ENCODE data around the gene MARK4.
"Not testable (repeated sequence)": the region's sequence is repeated elsewhere in the genome, so short reads cannot be mapped to it uniquely, and the experiment has no call there.

MARK4 gene

GRCh38 chr19:45243144-45243732, 7.8 kb upstream of the MARK4 start:
- no peak for DNase-seq (ENCODE audit: low read depth in 2 of 2)

- DNase-seq (ENCODE audit: low read depth in 2 of 2) = no peak
Observed at GRCh38 chr19:45244133-45244794, 6.8 kb upstream of the MARK4 start.

GRCh38 chr19:45245334-45245787, 5.7 kb upstream of the MARK4 start, which contains the start of gene EXOC3L2:
EXOC3L2 (minus strand) TSS chr19:45245407; CDS start chr19:45239045, 6,362 bp downstream.
- DNase-seq (ENCODE audit: low read depth in 2 of 2) = no peak

- DNase-seq (ENCODE audit: low read depth in 2 of 2) = no peak
Observed at GRCh38 chr19:45245826-45246225, 5.2 kb upstream of the MARK4 start.

- no peak for DNase-seq (ENCODE audit: low read depth in 2 of 2)
Observed at GRCh38 chr19:45247136-45247535, 3.9 kb upstream of the MARK4 start.

GRCh38 chr19:45249261-45250033, 1.6 kb upstream of the MARK4 start:
- no peak for DNase-seq (ENCODE audit: low read depth in 2 of 2)

- DNase-seq (ENCODE audit: low read depth in 2 of 2) = no peak
Observed at GRCh38 chr19:45250216-45250831, 747 bp upstream of the MARK4 start.

- DNase-seq (ENCODE audit: low read depth in 2 of 2) = no peak
Observed at GRCh38 chr19:45251452-45252354, 632 bp downstream of the MARK4 start.

- DNase-seq (ENCODE audit: low read depth in 2 of 2) = no peak
Observed at GRCh38 chr19:45253396-45254027, 2.4 kb downstream of the MARK4 start.

- no peak for DNase-seq (ENCODE audit: low read depth in 2 of 2)
Observed at GRCh38 chr19:45254044-45254531, 3.0 kb downstream of the MARK4 start.

GRCh38 chr19:45255611-45256157, 4.6 kb downstream of the MARK4 start:
- DNase-seq (ENCODE audit: low read depth in 2 of 2) = no peak

GRCh38 chr19:45256836-45257235, 5.8 kb downstream of the MARK4 start:
- DNase-seq (ENCODE audit: low read depth in 2 of 2) = no peak

GRCh38 chr19:45258862-45259261, 7.8 kb downstream of the MARK4 start:
- DNase-seq (ENCODE audit: low read depth in 2 of 2) = no peak

GRCh38 chr19:45262570-45262969, 11.5 kb downstream of the MARK4 start:
- no peak for DNase-seq (ENCODE audit: low read depth in 2 of 2)

- DNase-seq (ENCODE audit: low read depth in 2 of 2) = no peak
Observed at GRCh38 chr19:45263013-45263412, 11.9 kb downstream of the MARK4 start.

- DNase-seq (ENCODE audit: low read depth in 2 of 2) = no peak
Observed at GRCh38 chr19:45264781-45265317, 13.8 kb downstream of the MARK4 start.

- no peak for DNase-seq (ENCODE audit: low read depth in 2 of 2)
Observed at GRCh38 chr19:45265375-45265774, 14.3 kb downstream of the MARK4 start.

- no peak for DNase-seq (ENCODE audit: low read depth in 2 of 2)
Observed at GRCh38 chr19:45267296-45267695, 16.2 kb downstream of the MARK4 start.

GRCh38 chr19:45269939-45270338, 18.9 kb downstream of the MARK4 start:
- not testable (repeated sequence) for DNase-seq (ENCODE audit: low read depth in 2 of 2)
